M059J (cell line): Measurements from ENCODE around the gene PPCS. TPM values are rescaled to one million over a fixed set of nuclear protein-coding genes. Genes with fewer than 3 reads are reported as not detected.
"Not testable (repeated sequence)": the region's sequence is repeated elsewhere in the genome, so short reads cannot be mapped to it uniquely, and the experiment has no call there.

Experiments used
- DNase-seq: peaks from one replicate; pipeline ENCODE4 v3.0.0-alpha.2; 2012; ENCODE audit warnings: low read depth
- total RNA-seq: library from RNA; depleted of rRNA; stranded (reverse); fragments of >200 nt; shearing (Covaris generic); gene quantifications from 2 replicates; pipeline ENCODE4 v1.2.3, GENCODE V29; 2014

PPCS gene
- total RNA-seq, 1 experiment from 2014 or later, result 81.7 TPM

DNA sequence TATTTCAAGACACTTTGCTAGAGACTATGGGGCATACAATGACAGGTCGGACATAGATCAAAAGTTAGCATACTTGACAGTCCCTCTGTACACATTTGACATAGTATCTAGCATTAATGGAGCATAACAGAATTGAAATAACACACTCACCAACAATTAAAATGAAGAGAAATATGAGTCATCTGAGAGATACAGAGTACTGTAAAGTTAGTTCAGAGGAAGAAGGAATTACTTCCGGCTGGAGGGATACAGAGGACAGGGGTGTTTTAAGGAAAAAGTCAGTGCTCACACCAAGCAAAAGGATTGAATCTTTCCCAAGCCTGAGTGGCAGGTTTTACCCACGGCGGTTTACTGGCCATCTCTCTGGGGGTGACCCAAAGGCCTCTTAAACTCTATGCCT is 3.0 kb upstream of the PPCS start:
- peak; percentile 58 for DNase-seq

DNA sequence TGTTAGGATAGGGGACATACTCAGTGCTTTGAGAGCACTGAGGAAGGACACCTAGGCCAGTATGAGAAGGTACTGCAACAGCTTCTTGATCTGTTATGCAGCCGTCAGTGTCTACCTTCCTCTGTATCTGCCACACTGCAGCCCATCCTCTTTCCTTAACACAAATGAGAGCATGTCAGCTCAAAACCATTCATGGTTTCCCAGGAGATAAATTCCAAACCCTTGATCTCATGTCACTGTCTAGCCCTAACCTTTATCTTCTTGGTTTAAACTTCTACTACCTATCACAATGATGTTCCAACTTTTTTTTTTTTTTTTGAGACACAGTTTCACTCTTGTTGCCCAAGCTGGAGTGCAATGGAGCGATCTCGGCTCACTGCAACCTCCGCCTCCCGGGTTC is 1.9 kb upstream of the PPCS start:
- DNase-seq, result no peak

DNA sequence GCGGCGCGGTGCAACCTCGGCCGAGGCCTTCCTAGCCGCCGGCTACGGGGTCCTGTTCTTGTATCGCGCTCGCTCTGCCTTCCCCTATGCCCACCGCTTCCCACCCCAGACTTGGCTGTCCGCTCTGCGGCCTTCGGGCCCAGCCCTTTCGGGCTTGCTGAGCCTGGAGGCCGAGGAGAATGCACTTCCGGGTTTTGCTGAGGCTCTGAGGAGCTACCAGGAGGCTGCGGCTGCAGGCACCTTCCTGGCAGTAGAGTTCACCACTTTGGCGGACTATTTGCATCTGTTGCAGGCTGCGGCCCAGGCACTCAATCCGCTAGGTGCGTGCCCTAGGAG is 379 bp downstream of the PPCS start:
- peak; percentile 57 for DNase-seq

DNA sequence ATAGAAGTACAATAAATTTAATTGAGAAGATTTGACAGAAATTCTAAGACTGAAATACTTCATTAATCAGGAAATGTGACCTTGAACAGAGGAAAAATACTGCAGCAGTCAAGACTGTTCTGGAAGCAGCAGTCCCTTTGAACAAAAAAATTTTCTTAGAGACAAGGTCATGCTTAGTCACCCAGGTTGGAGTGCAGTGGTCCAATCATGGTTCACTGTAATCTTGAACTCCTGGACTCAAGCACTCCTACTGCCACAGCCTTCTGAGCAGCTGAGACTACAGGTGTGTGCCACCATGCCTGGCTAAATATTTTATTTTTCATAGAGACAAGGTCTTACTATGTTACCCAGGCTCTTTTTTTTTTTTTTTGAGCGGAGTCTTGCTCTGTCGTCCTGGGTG is 4.9 kb downstream of the PPCS start:
- no peak for DNase-seq

DNA sequence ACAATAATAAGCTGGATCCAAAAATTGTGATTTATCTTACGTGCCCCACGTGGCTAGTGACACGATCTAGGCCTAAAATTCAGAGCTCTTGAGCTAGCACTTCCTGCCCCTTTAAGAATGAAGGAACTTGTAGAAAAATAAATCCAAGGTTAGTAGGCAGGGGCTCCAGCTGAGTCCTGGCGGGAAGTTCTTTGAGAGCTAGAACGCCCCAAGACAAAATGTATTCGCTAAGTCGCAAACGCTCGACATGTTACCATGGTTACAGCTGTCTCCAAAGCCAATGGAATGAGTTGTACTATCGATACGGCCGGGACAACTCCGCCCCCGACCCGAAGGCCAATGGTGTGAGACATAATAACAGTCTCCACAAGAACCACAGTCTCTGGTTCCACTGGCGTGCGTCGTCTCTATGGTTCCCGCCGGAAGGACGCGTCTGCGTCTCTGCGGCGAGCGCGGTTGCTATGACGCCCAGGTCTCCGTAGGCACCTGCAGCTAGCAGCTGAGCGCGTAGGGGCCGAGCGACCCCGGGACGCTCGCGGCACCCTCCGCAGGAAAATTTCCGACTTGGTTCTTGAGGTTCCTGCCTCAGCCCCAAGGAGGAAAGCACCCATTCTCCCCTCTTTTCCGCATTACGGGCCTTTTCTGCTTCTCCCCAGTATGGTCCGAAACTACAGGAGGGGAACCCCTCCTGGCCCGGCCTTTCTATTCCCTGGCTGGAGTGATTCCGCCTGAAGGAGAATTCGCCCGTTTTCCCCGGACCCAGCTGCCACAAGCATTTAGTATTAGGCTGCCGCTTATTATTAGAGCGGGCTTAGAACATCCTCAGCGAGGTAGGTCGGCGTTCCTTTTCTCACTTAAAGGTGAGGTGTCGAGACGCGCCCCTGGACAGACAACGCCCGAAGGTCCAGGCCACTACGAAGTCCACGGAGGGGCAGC is 6.8 kb downstream of the PPCS start, which contains the start of gene CCDC30:
Gene CCDC30, plus strand, starts transcription at position 459 of the 936 bp plus-strand sequence. CDS start 17,266 bp downstream, outside the sequence.
- DNase-seq, result peak; percentile 99

DNA sequence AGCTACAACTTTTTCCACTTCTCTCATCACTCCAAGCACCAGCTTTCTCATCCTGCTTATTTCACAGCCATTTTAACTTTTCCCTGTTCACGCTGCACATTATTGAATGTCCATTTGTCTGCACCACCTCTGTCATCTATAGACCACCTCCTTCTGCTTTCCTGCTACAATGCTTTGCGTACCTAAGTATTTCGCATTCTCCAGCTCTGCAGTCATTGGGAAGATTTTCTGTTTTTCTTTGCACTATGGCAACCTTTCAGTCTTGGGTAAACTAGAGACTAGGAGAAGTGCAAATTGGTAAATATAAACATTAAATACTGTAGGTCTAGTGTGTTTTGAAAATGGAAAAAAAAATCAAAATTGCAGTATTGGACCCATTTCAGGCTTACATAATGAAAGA is 7.6 kb downstream of the PPCS start:
- DNase-seq, result no peak

DNA sequence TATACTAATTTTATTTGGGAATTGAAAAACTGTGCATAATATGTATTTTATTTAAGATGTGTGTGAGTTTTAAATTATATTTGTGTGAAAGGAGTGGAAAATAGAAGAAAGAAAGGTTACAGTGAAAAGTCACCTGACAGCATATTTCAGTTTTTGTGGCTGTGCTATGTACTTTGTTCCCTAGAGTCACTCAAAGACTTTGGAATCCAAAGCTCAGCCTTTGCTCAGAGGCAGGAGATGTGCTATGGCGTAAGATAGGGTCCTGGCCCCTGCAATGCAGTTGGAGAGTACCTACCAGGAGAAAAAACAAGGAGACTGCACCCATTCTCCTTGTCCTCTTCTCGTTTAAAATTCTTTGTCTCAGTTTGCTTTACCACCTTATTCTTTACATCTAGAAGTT is 9.7 kb downstream of the PPCS start:
- no peak for DNase-seq

DNA sequence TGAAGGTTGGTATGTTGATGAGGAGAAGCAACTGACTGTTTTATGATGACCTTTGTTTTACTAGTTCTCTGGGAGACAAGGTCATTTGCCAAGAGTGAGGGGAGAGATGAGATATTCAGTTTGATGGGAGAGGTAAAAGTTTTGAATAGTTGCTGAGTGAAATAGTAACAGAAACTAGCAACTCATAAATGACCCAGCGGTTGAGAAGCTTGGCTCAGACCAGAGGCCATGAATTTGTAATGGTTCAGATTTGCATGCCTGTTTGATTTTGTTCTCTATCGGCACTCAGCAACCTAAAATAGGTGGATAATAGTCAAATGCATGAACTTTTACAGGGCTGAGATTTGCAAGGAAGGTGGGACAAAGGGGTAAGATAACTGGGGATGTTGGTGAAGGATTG is 13.4 kb downstream of the PPCS start:
- DNase-seq, result no peak

DNA sequence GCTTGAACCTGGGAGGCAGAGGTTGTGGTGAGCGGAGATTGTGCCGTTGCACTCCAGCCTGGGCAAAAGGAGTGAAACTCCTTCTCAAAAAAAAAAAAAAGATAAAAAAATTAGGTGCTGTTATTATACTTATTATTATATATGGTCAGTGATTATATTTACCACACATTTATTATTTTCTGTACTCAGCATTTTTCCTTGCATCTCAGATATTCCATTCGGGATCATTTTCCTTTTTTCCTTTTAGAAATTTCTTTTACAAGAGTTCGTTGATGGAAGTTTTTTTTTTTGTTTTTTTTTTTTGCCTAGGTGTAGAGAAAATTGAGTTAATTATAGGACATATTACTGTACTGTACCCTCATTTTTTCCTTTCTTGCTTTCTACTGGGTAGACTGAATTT is 20.3 kb downstream of the PPCS start:
- DNase-seq, result no peak

DNA sequence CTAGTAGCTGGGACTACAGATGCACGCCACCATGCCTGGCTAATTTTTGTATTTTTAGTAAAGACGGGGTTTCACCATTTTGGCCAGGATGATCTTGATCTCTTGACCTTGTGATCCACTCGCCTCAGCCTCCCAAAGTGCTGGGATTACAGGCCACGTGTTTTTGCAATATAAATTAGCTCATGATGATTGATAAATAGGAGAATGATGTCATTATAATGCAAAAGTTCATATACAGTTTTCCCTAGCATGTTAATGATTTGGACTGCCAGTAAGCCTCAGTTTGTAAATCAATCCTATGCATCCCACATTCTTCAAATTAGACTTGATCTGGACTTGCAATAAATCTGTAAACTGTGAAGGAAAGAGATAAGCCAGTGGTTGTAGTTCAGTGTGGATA is 21.0 kb downstream of the PPCS start:
- not testable (repeated sequence) for DNase-seq

DNA sequence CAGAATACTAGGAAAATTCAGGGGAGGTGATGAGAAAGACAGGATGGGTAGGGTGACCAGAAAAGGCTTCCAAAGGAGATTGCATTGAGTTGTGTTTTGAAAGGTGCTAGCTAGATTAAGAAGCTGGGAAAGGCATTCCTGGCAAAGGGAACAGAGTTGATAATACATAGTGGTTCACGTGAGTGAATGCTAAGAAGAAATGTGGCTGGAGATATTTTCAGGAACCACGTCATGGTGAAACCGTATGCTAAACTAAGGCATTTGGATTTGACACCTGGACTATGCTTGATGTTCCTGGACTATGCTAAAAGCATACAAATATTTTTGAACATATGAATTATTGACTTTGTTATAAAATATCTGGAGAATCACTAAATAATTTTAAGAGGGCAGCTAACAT is 21.4 kb downstream of the PPCS start:
- no peak for DNase-seq

DNA sequence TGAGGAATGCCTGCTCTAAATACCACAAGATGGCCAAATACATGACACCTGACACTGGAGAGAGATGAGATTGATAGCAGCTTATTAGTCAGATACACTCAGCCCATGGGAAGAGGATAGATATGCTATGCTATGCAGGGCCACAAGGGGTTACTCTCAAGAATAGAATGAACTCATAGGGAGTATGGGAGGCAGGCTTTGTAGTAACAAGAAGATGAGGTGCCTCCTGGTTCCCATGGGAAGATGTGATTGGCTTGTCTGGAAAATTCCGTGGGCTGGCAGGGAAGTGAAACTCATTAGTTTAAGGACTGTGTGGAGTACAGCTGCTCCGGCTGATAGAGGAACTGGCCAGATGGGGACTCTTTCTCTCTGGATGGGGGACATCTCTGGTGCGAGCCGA is 23.3 kb downstream of the PPCS start:
- DNase-seq, result peak; percentile 54

DNA sequence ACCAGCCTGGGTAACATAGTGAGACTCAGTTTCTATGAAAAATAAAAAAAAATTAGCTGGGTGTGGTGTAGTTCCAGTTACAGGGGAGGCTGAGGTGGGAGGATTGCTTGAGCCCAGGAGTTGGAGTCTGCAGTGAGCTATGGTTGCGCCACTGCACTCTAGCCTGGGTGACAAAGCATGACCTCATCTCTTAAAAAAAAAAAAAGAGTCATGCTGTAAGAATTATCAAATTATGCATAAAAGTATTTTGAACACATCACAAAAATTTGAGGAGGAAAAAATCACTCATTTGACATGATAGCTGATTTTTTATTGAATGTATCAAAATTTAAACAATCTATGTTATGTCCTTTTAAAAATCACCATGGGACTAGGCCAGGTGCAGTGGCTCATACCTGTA is 24.6 kb downstream of the PPCS start:
- DNase-seq, result no peak

DNA sequence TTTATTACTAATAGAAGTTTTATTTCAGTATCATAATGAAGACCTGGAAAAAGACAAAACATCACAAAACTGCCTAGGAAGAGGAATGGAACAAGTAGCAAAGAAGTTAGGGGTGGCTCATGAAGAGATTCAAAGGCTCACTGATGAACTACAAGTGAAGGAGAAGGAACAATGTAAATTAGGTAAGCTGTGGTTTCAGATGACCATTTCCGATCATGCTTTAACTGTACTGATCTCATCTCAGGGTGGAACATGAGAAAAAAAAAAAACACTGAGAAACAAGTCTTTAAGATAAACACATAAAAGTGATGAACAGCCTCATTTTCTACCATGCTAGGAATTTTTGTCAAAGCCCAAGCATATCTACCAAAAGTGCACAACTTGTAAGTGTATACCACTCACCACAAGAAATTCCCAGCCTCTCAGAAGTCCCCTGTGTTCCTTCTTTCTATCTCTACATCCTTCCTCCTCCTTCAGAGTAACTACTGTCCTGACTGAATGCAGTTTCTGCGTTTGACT is 26.4 kb downstream of the PPCS start:
- no peak for DNase-seq

DNA sequence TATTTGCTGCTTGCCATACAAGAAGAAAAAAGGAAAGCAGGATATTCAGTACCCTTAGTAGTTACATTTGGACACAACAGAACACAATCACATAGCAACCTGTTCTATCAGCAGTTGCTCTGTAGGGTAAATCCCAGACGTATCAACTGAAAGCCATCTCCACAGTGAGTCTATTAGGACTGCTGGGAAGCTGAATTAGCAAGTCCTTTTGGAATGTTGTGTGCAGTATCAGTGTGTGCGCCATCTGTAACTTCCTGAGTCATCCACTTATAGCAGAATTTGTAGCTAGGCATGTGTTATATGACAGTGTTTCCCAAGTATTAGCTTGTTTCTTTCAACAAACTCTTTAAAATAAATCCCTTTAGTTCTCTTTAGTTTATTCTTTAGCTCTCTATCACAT is 28.0 kb downstream of the PPCS start:
- DNase-seq, result peak; percentile 77

DNA sequence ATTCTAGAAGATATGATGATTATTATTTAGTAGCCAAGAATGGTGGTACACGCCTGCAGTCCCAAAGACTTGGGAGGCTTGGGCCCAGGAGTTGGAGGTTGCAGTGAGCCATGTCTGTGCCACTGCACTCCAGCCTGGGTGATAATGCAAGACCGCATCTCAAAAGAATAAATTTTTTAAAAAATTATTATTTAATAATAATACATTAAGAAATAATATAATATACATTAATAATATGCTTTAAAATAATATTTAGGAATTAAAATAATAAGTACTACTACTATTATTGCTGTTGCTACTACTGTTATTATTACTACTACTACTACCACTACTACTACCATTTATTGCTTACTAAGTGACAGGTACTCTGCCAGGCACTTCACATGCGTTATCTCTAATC is 33.9 kb downstream of the PPCS start:
- DNase-seq, result no peak

DNA sequence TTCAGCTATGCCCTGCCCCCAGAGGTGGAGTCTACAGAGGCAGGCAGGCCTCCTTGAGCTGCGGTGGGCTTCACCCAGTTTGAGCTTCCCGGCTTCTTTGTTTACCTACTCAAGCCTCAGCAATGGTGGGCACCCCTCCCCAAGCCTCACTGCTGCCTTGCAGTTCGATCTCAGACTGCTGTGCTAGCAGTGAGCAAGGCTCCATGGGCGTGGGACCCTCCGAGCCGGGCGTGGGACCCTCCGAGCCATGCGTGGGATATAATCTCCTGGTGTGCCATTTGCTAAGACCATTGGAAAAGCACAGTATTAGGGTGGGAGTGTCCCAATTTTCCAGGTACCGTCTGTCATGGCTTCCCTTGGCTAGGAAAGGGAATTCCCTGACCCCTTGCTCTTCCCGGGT is 45.7 kb downstream of the PPCS start:
- DNase-seq, result not testable (repeated sequence)

DNA sequence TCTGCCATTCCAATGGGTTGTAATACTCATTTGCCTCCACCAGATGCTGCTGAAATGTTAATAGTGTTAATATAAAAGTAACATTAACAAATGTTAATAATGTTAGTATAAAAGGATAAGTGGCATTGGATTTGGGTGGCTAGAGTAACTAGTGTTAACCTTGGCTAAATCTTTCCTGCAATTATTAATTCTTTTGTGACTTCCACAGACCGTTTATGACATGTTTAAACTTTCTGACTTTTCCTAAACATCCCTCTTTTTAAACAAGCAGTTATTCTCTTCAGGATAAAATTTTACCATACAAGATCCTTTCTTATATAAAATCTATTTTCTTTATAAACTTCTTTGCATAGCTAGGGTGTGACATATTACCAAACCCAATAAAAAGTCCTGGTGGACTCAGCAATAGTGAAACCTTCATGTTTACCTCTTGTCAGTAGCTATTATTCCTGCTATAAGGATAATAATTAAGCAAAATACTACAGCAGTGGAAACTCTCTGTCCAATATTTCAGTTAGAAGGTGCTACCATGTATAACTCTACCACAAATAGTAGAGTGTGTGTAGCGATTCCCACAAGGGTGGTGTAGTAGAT is 48.3 kb downstream of the PPCS start:
- no peak for DNase-seq

DNA sequence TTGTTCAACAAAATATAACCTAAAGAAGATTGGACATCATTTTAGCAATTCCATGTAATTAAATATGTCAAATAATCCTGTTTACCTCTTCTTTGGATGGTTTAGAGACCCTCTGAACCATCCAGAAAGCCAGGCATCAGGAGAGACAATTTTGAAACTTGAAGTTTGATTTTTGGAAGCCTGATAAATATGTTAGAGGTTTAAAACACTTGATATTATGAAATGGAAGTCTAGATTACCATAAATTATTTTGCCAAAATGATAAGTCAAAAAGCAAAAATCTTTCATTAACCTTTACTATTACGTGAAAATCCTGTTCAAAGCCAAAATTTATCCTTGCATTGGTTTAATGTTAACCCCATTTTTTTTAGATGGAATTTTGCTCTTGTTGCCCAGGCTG is 50.2 kb downstream of the PPCS start:
- DNase-seq, result no peak
